IMR-90 (cell line): Measurements from ENCODE around the gene MAD2L2.

Experiments
- BHLHE40 ChIP-seq: fragments of 150-350 bp; IDR thresholded peaks from 2 replicates; pipeline ENCODE4 v1.6.1; 2016; ENCODE audit warnings: mild to moderate bottlenecking, low read depth, low read length
- MAFK ChIP-seq: IDR thresholded peaks from 2 replicates; pipeline ENCODE4 v1.6.1; 2012; ENCODE audit warnings: low read depth, low read length, improper control_type of control experiment
- MAZ ChIP-seq: IDR thresholded peaks from 2 replicates; pipeline ENCODE4 v1.6.1; 2012; ENCODE audit warnings: low read depth, mild to moderate bottlenecking, low read length, improper control_type of control experiment, moderate library complexity, borderline replicate concordance
- MXI1 ChIP-seq: IDR thresholded peaks from 2 replicates; pipeline ENCODE4 v1.6.1; 2012; ENCODE audit warnings: low read depth, mild to moderate bottlenecking, low read length, moderate library complexity, borderline replicate concordance
- POLR2A ChIP-seq: IDR thresholded peaks from 2 replicates; pipeline ENCODE4 v1.6.1; 2012; ENCODE audit warnings: mild to moderate bottlenecking, low read depth, low read length
- RAD21 ChIP-seq: IDR thresholded peaks from 2 replicates; pipeline ENCODE4 v1.6.1; 2012; ENCODE audit warnings: low read length, improper control_type of control experiment
- SMC3 ChIP-seq: fragments of 150-350 bp; IDR thresholded peaks from 2 replicates; pipeline ENCODE4 v1.6.1; 2016; ENCODE audit warnings: low read depth, mild to moderate bottlenecking, antibody characterized with exemption, low read length, moderate library complexity
- TF ChIP-seq, protein P1 (sequence below): conservative IDR thresholded peaks from 2 replicates; pipeline ENCODE4 v1.5.1; 2012; ENCODE audit warnings: mild to moderate bottlenecking, low read depth, low read length, improper control_type of control experiment
- TF ChIP-seq, protein P2 (sequence below): fragments of 150-350 bp; IDR thresholded peaks from 2 replicates; pipeline ENCODE4 v1.6.1; 2017; ENCODE audit warnings: mild to moderate bottlenecking, antibody characterized with exemption, low read length, low read depth
- TF ChIP-seq, protein P3 (sequence below): fragments of 150-350 bp; IDR thresholded peaks from 2 replicates; pipeline ENCODE4 v1.6.1; 2016; ENCODE audit warnings: low read depth, mild to moderate bottlenecking, low read length, moderate library complexity, borderline replicate concordance

DNA sequence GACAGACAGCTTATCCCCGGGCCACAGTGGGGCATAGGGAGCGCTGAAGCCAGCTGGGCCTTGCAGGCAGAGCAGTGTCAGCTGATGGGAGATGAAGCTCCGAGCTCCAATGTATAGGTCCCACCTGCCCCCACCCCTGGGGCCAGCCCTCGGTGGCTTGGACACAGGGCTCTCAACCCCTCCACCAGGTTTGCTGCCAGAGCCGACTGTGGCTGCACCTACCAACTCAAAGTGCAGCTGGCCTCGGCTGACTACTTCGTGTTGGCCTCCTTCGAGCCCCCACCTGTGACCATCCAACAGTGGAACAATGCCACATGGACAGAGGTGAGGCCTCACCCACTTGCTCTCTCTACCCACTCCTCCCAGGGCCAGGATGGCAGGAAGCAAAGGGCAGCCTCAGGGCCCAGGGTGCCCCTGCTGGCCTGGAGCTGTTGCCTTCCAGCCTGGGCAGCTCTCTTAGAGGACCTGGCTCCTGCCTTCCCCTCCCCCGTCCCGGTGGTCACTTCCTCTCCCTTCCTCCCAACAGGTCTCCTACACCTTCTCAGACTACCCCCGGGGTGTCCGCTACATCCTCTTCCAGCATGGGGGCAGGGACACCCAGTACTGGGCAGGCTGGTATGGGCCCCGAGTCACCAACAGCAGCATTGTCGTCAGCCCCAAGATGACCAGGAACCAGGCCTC lies 7.7 kb downstream of the MAD2L2 start:
- TF ChIP-seq, protein P1, sequence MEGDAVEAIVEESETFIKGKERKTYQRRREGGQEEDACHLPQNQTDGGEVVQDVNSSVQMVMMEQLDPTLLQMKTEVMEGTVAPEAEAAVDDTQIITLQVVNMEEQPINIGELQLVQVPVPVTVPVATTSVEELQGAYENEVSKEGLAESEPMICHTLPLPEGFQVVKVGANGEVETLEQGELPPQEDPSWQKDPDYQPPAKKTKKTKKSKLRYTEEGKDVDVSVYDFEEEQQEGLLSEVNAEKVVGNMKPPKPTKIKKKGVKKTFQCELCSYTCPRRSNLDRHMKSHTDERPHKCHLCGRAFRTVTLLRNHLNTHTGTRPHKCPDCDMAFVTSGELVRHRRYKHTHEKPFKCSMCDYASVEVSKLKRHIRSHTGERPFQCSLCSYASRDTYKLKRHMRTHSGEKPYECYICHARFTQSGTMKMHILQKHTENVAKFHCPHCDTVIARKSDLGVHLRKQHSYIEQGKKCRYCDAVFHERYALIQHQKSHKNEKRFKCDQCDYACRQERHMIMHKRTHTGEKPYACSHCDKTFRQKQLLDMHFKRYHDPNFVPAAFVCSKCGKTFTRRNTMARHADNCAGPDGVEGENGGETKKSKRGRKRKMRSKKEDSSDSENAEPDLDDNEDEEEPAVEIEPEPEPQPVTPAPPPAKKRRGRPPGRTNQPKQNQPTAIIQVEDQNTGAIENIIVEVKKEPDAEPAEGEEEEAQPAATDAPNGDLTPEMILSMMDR, result no peak
- TF ChIP-seq, protein P2, sequence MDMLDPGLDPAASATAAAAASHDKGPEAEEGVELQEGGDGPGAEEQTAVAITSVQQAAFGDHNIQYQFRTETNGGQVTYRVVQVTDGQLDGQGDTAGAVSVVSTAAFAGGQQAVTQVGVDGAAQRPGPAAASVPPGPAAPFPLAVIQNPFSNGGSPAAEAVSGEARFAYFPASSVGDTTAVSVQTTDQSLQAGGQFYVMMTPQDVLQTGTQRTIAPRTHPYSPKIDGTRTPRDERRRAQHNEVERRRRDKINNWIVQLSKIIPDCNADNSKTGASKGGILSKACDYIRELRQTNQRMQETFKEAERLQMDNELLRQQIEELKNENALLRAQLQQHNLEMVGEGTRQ, result no peak
- no peak for TF ChIP-seq MAZ
- no peak for TF ChIP-seq POLR2A
- no peak for TF ChIP-seq BHLHE40
- TF ChIP-seq MXI1, result no peak
- no peak for TF ChIP-seq SMC3
- TF ChIP-seq, protein P3, sequence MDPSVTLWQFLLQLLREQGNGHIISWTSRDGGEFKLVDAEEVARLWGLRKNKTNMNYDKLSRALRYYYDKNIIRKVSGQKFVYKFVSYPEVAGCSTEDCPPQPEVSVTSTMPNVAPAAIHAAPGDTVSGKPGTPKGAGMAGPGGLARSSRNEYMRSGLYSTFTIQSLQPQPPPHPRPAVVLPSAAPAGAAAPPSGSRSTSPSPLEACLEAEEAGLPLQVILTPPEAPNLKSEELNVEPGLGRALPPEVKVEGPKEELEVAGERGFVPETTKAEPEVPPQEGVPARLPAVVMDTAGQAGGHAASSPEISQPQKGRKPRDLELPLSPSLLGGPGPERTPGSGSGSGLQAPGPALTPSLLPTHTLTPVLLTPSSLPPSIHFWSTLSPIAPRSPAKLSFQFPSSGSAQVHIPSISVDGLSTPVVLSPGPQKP, result no peak
- TF ChIP-seq RAD21, result no peak
- TF ChIP-seq MAFK, result no peak
